NAMALWA (cell line): ENCODE results near the gene PLXNA4.
"Not testable (repeated sequence)": the region's sequence is repeated elsewhere in the genome, so short reads cannot be mapped to it uniquely, and the experiment has no call there.

ENCODE experiments used
- DNase-seq: peaks from one replicate; pipeline ENCODE4 v3.0.0-alpha.2; 2015; ENCODE audit warnings: low spot score

PLXNA4 gene

GRCh38 chr7:132414857-132415256 lies 161.4 kb downstream of the PLXNA4 start:
- DNase-seq, result no peak

GRCh38 chr7:132412435-132412834 lies 163.8 kb downstream of the PLXNA4 start:
- no peak for DNase-seq

- no peak for DNase-seq
Observed at GRCh38 chr7:132410861-132411541, 165.3 kb downstream of the PLXNA4 start.

- DNase-seq, result no peak
Observed at GRCh38 chr7:132410385-132410784, 165.9 kb downstream of the PLXNA4 start.

GRCh38 chr7:132407764-132408163 lies 168.5 kb downstream of the PLXNA4 start:
- DNase-seq, result no peak

GRCh38 chr7:132406039-132406438 lies 170.2 kb downstream of the PLXNA4 start:
- no peak for DNase-seq

GRCh38 chr7:132404261-132404660 lies 172.0 kb downstream of the PLXNA4 start:
- no peak for DNase-seq

- no peak for DNase-seq
Observed at GRCh38 chr7:132403465-132404110, 172.7 kb downstream of the PLXNA4 start.

- DNase-seq, result no peak
Observed at GRCh38 chr7:132402751-132403245, 173.5 kb downstream of the PLXNA4 start.

- DNase-seq, result no peak
Observed at GRCh38 chr7:132402096-132402495, 174.2 kb downstream of the PLXNA4 start.

GRCh38 chr7:132400561-132401142 lies 175.6 kb downstream of the PLXNA4 start:
- no peak for DNase-seq

- DNase-seq, result no peak
Observed at GRCh38 chr7:132399367-132399766, 176.9 kb downstream of the PLXNA4 start.

GRCh38 chr7:132398253-132398925 lies 177.9 kb downstream of the PLXNA4 start:
- DNase-seq, result no peak

- no peak for DNase-seq
Observed at GRCh38 chr7:132397070-132397469, 179.2 kb downstream of the PLXNA4 start.

- DNase-seq, result no peak
Observed at GRCh38 chr7:132395361-132395760, 180.9 kb downstream of the PLXNA4 start.

- peak; percentile 44 for DNase-seq
Observed at GRCh38 chr7:132394283-132395198, 181.7 kb downstream of the PLXNA4 start.

GRCh38 chr7:132393789-132394261 lies 182.4 kb downstream of the PLXNA4 start:
- no peak for DNase-seq

- no peak for DNase-seq
Observed at GRCh38 chr7:132392713-132393112, 183.6 kb downstream of the PLXNA4 start.

- DNase-seq, result no peak
Observed at GRCh38 chr7:132390705-132391104, 185.6 kb downstream of the PLXNA4 start.

- DNase-seq, result not testable (repeated sequence)
Observed at GRCh38 chr7:132390049-132390448, 186.2 kb downstream of the PLXNA4 start.

GRCh38 chr7:132388688-132389087 lies 187.6 kb downstream of the PLXNA4 start:
- DNase-seq, result no peak
